HFFc6 (cell line): ENCODE results near the gene TJP2. TPM values are rescaled to one million over a fixed set of nuclear protein-coding genes. Genes with fewer than 3 reads are reported as not detected.

ENCODE experiments used
- total RNA-seq, 6 experiments: library from RNA; stranded (reverse); fragmentation: NEBNext Ultra II Directional; extraction: Animal tissue kit (Norgen Biotek cat#: 25700); gene quantifications; 2 replicates in 1 of 6; 3 replicates in 5 of 6; pipeline ENCODE4 v1.2.3, GENCODE V29; 2021

TJP2 gene
- total RNA-seq, 6 experiments from 2014 or later, result 25.3 to 50.4 (median 45.4) TPM

Other genes with a start within 250 kb of the TJP2 start
- gene PRKACG, start 160.2 kb upstream of the TJP2 start, total RNA-seq, result not detected
- gene FXN, start 138.5 kb upstream of the TJP2 start, total RNA-seq, result 10 to 100 TPM; 17.3 to 22.3 (median 18.5) TPM
- gene ENTREP1, start 150.9 kb downstream of the TJP2 start, total RNA-seq, result under 1 TPM in 1 of 6 experiments, not detected in 5; 0.09 TPM